HG02571 (cell line): Measurements from ENCODE around the gene EIF3I.
A peak's percentile ranks its signal among the peaks of the same experiment; 100 is the strongest.

Experiments used
- ATAC-seq: cut with Tn5 transposase; IDR thresholded peaks from one replicate; pipeline ENCODE4 v1.9.1; 2021; ENCODE audit warnings: mild to moderate bottlenecking, moderate library complexity; ENCODE audit not compliant: unreplicated experiment

The EIF3I gene

GRCh38 chr1:32221980-32222755, at the start of gene EIF3I, which contains the start of gene TMEM234:
Gene EIF3I (plus strand): TSS chr1:32222407. CDS start chr1:32222442, 35 bp downstream.
Gene TMEM234 (minus strand): TSS chr1:32222353. CDS start chr1:32222322, 31 bp downstream.
- peak; percentile 86 for ATAC-seq

- no peak for ATAC-seq
These were observed 49.5 kb upstream of the EIF3I start for GRCh38 chr1:32172621-32173245.

- no peak for ATAC-seq
These were observed 43.6 kb upstream of the EIF3I start for GRCh38 chr1:32178380-32179192.

GRCh38 chr1:32179193-32179442, 43.1 kb upstream of the EIF3I start:
- no peak for ATAC-seq

- ATAC-seq = peak; percentile 85
These were observed 42.6 kb upstream of the EIF3I start, which contains the start of gene TXLNA for GRCh38 chr1:32179443-32180185. Gene TXLNA (plus strand): TSS chr1:32179675. CDS start chr1:32180346, 671 bp downstream.

GRCh38 chr1:32180186-32181060, 41.8 kb upstream of the EIF3I start:
- ATAC-seq = no peak

GRCh38 chr1:32181065-32181464, 41.1 kb upstream of the EIF3I start:
- no peak for ATAC-seq

- ATAC-seq = no peak
These were observed 40.6 kb upstream of the EIF3I start for GRCh38 chr1:32181563-32181962.

- ATAC-seq = no peak
These were observed 40.1 kb upstream of the EIF3I start for GRCh38 chr1:32182060-32182459.

GRCh38 chr1:32184650-32185049, 37.6 kb upstream of the EIF3I start:
- no peak for ATAC-seq

GRCh38 chr1:32186077-32186476, 36.1 kb upstream of the EIF3I start:
- ATAC-seq = no peak

- ATAC-seq = no peak
These were observed 35.7 kb upstream of the EIF3I start for GRCh38 chr1:32186491-32186890.

- no peak for ATAC-seq
These were observed 34.4 kb upstream of the EIF3I start for GRCh38 chr1:32187850-32188249.

- ATAC-seq = no peak
These were observed 29.8 kb upstream of the EIF3I start for GRCh38 chr1:32192220-32192948.

- ATAC-seq = no peak
These were observed 27.2 kb upstream of the EIF3I start for GRCh38 chr1:32194984-32195383.

- ATAC-seq = no peak
These were observed 26.7 kb upstream of the EIF3I start for GRCh38 chr1:32195531-32195930.

GRCh38 chr1:32195972-32196823, 26.0 kb upstream of the EIF3I start:
- ATAC-seq = no peak

- no peak for ATAC-seq
These were observed 25.1 kb upstream of the EIF3I start for GRCh38 chr1:32197074-32197473.
